ENCODE data around the gene CDH13.

CDH13 gene

GRCh38 chr16:83835586-83836566, 1209.1 kb downstream of the CDH13 start:
- peak; percentile 16 for DNase-seq

DNA sequence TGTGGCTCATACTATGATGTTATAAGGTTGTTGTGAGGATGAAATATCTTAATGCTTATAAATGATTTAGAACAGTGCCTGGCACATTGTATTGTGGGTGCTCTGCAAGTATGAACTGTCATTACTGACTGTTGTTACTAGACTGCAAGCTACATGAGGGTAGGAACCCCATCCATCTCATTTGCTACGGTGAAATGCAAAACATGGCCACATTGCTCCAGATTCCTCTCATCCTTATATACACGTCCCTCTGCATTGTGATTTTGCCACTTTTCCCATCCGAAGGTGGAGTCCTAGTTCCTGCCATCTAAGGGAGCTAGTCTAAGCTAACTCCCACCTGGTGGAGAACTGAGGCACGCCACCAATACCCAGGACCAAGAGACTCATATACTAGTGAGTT, 1210.8 kb downstream of the CDH13 start:
- DNase-seq, result no peak

DNA sequence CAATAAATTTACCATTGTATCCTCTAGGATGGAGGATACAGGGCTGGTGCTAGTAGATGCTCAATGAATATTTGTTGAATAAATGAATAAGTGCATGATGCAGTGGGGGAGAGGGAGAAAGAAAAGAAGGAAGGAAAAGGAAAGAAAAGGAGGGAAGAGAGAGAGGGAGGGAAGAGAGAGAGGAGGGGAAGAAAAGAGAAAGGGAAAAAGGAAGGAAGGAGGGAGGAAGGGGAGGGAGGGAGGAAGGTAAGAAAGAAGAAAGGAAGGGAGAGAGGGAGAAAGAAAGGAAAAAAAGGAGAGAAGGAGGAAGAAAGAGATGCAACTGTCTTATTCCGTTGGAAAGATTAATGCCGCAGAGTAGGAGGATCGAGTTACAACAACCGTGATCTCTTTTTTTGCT, 1211.4 kb downstream of the CDH13 start:
- DNase-seq, result no peak

DNA sequence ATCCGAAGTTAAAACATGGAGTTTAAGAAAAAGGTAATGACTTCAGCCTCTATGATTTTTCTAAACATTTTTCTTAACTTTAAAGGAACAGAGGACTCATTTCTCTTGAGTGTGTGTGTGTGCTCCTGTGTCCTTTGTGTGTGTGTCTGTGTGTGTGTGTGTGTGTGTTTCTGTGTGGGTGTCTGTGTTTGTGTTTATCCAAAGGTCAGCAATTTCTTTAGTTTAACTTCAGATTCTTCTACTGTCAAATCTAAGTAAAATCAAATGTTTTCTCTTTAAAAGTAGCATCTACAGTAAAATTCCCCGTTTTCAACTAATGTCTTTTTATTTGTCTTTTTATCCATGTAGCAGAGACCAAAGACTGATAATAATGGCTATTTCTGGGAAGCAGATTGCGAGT, 1212.8 kb downstream of the CDH13 start:
- no peak for DNase-seq

GRCh38 chr16:83840060-83840617, 1213.4 kb downstream of the CDH13 start:
- no peak for DNase-seq

DNA sequence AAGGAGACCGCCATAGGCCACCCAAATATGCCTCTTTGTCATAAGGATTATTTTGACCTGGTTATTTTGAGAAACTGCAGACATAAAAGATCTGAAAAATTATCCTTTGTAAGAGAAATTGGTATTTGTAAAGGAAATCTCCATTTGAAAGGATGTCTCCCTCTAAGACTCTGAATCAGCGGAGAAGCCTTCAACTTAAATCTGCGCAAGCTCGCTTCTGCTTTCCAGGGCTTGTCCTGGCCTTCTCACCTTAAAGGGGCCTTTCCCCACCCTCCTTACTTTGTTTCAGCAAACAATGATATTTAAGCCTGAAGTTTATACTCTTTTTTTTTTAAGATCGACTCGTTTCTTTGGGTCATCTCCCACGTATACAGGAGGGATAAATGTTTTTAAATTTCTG, 1215.5 kb downstream of the CDH13 start:
- no peak for DNase-seq

- no peak for DNase-seq
These were observed 1216.2 kb downstream of the CDH13 start for GRCh38 chr16:83842756-83843507.

- no peak for DNase-seq
These were observed 1216.9 kb downstream of the CDH13 start for GRCh38 chr16:83843657-83844056.

GRCh38 chr16:83845263-83845662, 1218.5 kb downstream of the CDH13 start:
- DNase-seq, result no peak

DNA sequence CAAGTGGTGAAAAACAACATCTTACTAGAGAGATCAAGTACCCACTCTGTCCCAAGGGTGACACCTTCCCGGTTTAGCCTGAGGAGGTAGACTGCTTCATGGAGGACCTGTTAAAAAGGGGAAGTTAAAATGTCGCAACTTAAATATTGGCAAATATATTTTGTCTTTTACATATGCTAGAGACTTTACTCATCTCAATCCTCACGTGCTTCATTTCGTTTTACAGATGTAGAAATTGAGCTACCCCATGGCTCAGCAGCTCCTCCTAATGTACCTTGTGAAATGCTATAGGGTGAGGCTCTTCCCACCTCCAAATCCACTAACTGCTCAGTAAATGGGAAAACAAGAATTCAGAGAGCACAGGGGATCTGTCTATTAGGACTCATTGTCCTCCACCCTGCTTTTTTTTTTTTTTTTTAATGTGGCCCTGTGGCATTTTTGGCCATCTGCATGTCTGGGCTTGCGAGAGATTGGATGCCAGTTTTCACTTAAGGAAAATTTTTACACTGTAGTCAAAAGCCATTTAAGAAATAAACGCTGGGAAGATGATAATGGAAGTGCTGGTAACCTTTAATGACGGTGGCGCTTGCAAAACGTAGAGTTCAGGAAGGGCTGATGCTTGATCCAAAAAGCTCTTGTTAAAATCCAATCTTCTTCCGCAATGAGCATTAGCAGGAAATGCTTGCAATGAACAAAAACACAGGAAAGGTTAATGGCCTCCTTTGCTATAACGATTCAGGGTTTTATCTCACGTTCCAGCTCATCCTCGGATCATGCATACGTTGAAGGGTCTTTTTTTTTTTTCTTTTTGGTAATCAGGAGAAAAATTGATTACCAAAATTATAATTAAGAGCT, 1220.8 kb downstream of the CDH13 start:
- no peak for DNase-seq

DNA sequence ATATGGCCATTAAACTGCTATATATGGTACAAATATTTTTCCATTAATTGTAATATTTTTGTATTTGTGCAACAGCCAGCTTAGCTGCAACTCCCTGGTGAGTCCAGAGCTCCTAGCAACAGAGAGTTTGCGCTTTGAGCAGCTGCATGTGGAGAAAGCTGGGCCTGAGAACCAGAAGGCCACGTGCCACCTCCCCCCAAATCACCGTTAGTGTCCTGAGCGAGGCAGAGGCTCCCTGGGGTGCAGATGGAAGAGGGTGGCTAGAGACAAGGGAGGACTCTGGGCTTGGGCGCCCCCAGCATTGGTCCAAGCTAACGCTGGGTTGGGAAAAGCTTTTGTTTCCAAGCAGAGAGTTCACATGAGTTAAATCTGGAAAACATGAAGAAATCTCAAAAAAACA, 1222.7 kb downstream of the CDH13 start:
- DNase-seq, result no peak

All from kidney glomerular epithelial cell (primary cell).